Activated CD8-positive, alpha-beta memory T cell treated with anti-CD3 and anti-CD28 coated beads for 4 hours (primary cell): Measurements from ENCODE around the gene RNF4.
A peak's percentile ranks its signal among the peaks of the same experiment; 100 is the strongest.
"Not testable (repeated sequence)": the region's sequence is repeated elsewhere in the genome, so short reads cannot be mapped to it uniquely, and the experiment has no call there.

Source experiments
- DNase-seq, 2 donors: peaks; one replicate each; pipeline ENCODE4 v3.0.0-alpha.2; 2020; ENCODE audit warnings: low read depth in 2 of 2

The RNF4 gene, protein sequence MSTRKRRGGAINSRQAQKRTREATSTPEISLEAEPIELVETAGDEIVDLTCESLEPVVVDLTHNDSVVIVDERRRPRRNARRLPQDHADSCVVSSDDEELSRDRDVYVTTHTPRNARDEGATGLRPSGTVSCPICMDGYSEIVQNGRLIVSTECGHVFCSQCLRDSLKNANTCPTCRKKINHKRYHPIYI

GRCh38 chr4:2468456-2469191 lies at the start of gene RNF4:
Gene RNF4 (plus strand): TSS chr4:2469106. CDS start chr4:2490494, 21,388 bp downstream.
- DNase-seq, result peak; percentile 90 to 94

DNA sequence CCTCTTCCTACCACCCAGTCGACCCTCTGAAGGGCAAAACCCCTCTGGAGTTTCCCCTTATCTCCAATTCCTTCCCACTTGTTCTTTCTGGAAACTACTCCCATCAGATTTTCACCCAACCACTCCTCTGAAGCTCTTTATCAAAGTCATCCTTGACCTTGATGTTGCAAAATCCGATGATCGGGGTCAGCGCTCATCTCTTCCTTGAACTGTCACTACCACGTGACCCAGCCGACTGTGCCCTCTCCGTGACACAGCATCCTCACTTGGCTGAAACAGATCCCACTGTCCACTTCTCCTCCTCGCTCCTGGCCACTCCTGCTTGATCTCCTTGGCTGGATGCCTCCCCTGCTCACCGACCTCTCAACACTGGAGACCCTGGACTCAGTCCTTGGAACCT lies 49.1 kb upstream of the RNF4 start:
- DNase-seq, result no peak

DNA sequence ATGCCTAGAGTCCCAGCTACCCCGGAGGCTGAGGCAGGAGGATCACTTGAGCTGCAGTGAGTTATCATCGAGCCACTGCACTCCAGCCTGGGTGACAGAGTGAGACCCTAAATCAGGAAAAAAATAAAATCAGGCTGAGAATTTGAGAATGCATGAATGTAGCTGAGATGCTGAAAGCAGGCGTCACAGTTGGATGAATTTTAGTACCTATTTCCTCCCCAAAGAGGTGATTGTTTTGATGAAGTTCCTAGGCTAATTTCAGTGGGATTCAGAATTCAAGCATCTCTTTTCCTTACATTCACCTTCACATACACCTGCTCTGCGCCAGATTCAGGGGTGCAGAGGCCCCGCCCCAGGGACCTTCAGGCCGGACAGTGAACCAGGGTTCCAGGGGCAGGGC lies 47.0 kb upstream of the RNF4 start:
- DNase-seq, result no peak

GRCh38 chr4:2423066-2423465 lies 45.8 kb upstream of the RNF4 start:
- DNase-seq, result no peak

GRCh38 chr4:2423695-2424094 lies 45.2 kb upstream of the RNF4 start:
- no peak for DNase-seq

DNA sequence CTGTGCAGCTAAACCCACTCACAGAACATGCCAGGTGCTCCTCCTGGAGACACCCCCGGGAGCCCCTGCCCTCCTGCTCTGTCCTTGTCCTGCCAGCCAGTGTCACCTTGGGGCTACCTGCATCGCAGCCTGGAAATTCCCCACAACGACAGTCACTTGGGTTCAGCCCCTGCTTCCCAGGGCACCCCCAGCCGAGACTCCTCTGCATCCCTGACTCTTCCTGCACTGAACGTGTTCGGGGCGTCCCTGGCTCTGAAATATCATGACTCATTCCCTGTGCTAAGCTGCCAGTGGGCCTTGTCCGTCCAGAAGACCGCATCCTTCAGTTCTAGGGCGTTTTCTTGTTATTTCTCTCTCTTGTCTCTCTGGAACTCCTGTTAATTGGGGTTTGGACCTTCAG lies 44.3 kb upstream of the RNF4 start:
- no peak for DNase-seq

GRCh38 chr4:2425386-2426068 lies 43.4 kb upstream of the RNF4 start:
- DNase-seq, result no peak

- DNase-seq, result no peak
Measured at GRCh38 chr4:2426069-2426397, 42.9 kb upstream of the RNF4 start.

- no peak for DNase-seq
Measured at GRCh38 chr4:2426711-2427275, 42.1 kb upstream of the RNF4 start.

- no peak for DNase-seq
Measured at GRCh38 chr4:2427383-2428334, 41.2 kb upstream of the RNF4 start.

DNA sequence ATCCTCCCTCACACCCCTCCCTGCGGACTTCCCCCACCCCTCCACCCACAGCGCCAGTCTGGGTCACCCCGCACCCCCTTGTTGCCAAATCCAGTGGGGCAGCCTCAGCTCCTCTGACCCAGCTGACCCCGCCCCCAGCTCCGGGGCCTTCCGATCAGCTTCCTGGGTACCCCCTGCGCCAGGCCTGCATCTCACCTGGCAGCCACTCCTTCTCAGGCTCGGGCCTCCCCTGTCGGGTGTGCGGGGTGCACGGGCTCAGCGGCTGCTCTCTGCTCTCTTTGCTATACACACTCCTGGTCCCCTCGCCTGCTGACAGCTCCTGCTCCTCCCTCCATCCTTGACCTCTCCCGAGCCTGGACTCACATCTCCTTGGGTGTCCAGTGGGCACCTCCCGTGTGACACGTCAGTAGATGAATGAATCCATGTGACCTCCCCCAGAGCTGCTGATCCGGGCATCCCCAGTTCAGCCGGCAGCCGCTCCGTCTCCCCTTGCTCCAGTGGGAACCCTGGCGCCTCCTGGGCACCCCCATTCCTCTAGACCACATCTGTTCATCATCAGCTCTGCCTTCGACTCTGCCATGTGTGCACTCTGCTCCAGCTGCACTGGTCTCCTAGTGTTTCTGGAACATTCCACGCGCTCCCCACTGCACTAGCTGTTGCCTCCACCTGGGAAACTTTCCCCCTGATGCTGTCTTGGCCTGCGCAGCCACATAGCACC lies 40.3 kb upstream of the RNF4 start:
- DNase-seq, result no peak

DNA sequence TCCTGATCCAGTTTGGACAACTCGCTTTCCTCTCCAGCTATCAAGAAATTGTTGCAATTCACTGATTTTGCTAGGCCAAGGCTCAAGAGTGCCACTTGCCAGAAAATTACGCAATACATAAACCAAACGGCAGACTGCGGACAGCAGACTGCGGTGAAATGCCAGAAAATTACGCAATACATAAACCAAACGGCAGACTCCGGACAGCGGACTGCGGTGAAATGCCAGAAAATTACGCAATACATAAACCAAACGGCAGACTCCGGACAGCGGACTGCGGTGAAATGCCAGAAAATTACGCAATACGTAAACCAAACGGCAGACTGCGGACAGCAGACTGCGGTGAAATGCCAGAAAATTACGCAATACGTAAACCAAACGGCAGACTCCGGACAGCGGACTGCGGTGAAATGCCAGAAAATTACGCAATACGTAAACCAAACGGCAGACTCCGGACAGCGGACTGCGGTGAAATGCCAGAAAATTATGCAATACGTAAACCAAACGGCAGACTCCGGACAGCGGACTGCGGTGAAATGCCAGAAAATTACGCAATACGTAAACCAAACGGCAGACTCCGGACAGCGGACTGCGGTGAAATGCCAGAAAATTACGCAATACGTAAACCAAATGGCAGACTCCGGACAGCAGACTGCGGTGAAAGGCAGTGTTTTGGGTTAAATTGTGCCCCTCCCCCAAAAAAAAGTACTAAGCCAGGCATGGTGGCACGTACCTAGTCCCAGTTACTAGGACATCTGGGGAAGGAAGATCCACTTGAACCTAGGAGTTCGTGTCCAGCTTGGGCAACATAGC lies 38.8 kb upstream of the RNF4 start:
- not testable (repeated sequence) for DNase-seq

DNA sequence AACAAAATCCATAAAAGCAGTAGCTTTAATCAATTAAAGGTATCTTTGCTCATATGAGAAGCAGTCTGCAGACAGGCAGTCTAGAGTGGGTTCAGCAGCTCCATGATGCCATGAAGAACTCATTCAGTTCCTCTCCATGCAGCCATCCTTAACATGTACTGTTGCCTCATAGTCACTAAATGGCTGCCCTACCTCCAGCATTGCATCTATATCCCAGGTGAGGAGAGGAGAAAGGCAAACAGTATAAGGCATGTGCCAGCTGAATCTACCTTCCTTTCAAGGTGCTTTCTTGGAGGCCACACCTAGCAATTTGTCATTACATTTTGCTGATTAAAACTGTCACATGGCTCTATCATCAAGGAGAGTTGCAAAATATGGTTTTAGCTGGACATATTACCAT lies 36.9 kb upstream of the RNF4 start:
- DNase-seq, result no peak

- no peak for DNase-seq
Measured at GRCh38 chr4:2432991-2433530, 35.8 kb upstream of the RNF4 start.

GRCh38 chr4:2433609-2434350 lies 35.1 kb upstream of the RNF4 start:
- DNase-seq, result no peak

DNA sequence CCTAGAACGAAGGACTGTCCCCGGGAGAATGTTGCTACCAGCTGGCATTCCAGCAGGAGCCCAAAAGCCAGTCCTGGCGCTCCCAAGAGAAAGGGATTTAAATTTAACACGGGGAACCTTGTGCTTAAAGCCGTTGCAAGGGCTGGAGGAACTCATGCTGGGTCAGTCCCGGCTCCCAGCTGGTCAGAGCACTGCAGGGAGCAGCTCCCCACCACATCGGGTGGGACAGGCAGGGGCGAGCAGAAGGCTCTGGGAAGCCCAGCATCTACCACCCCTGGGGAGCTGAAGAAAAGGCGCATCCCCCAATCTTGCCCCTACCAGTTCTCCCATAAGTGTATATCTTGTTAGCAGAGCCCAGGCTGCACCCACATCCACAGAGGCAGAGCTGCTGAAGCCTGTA lies 34.5 kb upstream of the RNF4 start:
- no peak for DNase-seq

GRCh38 chr4:2436301-2436700 lies 32.6 kb upstream of the RNF4 start:
- DNase-seq, result no peak

DNA sequence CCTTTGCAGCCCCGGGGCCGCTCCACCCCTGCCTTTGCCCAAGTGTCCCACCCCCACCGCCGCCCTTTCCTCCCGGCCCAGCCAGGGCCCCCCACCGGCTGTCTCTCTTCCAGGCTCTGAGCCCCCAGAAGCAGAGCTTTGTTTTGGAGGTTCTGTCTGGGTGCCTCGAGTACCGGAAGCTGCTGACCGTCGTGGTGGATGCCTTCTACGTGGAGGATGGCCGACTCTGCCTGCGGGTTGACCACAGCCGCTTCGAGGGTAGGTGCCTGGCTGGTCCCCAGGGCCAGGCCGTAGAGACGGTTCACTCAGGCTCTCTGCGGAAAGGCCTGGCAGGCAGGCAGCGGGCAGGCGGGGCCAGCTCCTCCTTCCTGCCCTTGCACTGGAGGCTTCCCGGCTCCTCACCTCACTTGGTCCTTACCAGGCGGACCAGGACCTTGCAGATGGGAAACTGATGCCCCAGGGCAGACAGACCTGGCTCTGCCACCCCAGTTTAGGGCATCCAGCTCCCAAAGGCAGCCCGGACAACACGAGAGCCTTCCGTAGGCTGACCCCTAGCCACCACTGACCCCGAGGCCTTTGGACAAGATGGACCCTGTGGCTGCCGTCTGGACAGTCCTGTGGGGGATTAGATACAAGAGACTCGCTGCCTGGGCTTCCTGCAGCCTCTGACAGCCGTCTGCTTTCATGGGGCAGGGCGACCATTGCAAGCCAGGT lies 32.0 kb upstream of the RNF4 start:
- DNase-seq, result no peak
